GM18526 (cell line): Measurements from ENCODE around the gene PCDH9.

Experiments used
- POLR2A ChIP-seq: IDR thresholded peaks from 3 replicates; pipeline ENCODE4 v1.6.1; 2011; ENCODE audit not compliant: insufficient read length; ENCODE audit errors: extremely low read depth

PCDH9 gene

GRCh38 chr13:67130444-67130843, 99.7 kb downstream of the PCDH9 start:
- no peak for TF ChIP-seq POLR2A

- no peak for TF ChIP-seq POLR2A
Observed at GRCh38 chr13:67128136-67128535, 102.0 kb downstream of the PCDH9 start.

- no peak for TF ChIP-seq POLR2A
Observed at GRCh38 chr13:67125681-67126080, 104.5 kb downstream of the PCDH9 start.

- TF ChIP-seq POLR2A: no peak
Observed at GRCh38 chr13:67123165-67123564, 107.0 kb downstream of the PCDH9 start.

GRCh38 chr13:67122251-67122650, 107.9 kb downstream of the PCDH9 start:
- TF ChIP-seq POLR2A: no peak

- no peak for TF ChIP-seq POLR2A
Observed at GRCh38 chr13:67120872-67121531, 109.1 kb downstream of the PCDH9 start.

- no peak for TF ChIP-seq POLR2A
Observed at GRCh38 chr13:67119481-67119894, 110.6 kb downstream of the PCDH9 start.

- TF ChIP-seq POLR2A: no peak
Observed at GRCh38 chr13:67118277-67118676, 111.9 kb downstream of the PCDH9 start.

GRCh38 chr13:67117010-67117550, 113.1 kb downstream of the PCDH9 start:
- no peak for TF ChIP-seq POLR2A

- no peak for TF ChIP-seq POLR2A
Observed at GRCh38 chr13:67107979-67108378, 122.2 kb downstream of the PCDH9 start.

- TF ChIP-seq POLR2A: no peak
Observed at GRCh38 chr13:67106502-67107057, 123.6 kb downstream of the PCDH9 start.

GRCh38 chr13:67101730-67102467, 128.2 kb downstream of the PCDH9 start:
- TF ChIP-seq POLR2A: no peak

- TF ChIP-seq POLR2A: no peak
Observed at GRCh38 chr13:67100730-67101129, 129.4 kb downstream of the PCDH9 start.

GRCh38 chr13:67099494-67099893, 130.6 kb downstream of the PCDH9 start:
- TF ChIP-seq POLR2A: no peak

- no peak for TF ChIP-seq POLR2A
Observed at GRCh38 chr13:67097892-67098452, 132.2 kb downstream of the PCDH9 start.

- TF ChIP-seq POLR2A: no peak
Observed at GRCh38 chr13:67096418-67096817, 133.7 kb downstream of the PCDH9 start.
